NCI-H128 (cell line): Measurements from ENCODE around the gene PAIP1.
"Not testable (repeated sequence)": the region's sequence is repeated elsewhere in the genome, so short reads cannot be mapped to it uniquely, and the experiment has no call there.

Experiments used
- DNase-seq: peaks from one replicate; lab custom pipeline; 2025; ENCODE audit not compliant: unreplicated experiment; lab: John Stamatoyannopoulos, UW

The PAIP1 gene

GRCh38 chr5:43523662-43524072, 33.2 kb downstream of the PAIP1 start:
- DNase-seq: no peak

GRCh38 chr5:43520615-43521014, 36.3 kb downstream of the PAIP1 start:
- DNase-seq: no peak

- DNase-seq: no peak
Observed at GRCh38 chr5:43515678-43516048, 41.2 kb downstream of the PAIP1 start.

DNA sequence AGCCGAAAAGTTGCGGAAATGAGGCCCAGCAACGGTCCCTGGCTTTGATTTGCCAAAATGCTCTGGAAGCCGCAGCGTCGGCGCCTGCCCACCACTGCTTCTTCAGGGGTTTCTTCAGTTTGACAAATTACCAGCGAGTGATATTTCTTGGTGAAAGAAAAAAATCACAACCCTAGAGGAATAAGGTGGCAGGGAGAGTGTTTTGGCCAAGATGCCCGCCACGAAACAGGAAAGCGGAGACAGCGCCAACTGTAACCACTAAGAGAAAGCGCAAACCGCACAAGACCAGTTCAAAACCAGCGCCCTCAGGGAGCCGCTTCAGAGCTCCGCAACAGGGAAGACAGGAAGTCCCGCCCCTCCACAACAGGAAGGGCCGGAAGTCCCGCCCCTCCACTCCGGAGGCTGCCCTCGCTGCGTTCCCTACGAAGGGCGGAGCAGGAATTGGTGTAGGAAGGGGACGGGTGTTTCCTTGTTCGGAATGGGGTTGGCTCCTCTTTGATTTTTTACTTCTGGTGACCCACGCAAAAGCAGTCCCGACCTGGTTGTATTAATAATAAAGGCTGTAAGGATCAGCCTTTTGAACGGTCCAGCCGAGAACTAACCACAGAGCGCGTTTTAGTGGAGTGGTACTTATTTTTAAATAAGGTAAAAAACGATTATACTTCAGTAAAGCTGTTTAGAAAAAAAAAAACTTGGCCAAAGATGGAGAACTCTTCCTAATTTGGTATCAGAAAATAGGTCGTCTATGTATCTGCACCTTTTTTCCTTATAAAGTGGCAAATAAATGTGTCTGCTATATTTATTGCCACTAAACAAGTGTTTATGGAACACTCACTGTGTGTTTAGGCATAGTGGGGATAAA, 41.8 kb downstream of the PAIP1 start, which contains the start of gene C5orf34:
Gene C5orf34 (minus strand): TSS at position 333 of the 862 bp plus-strand sequence. CDS start 5,809 bp downstream, outside the sequence.
- DNase-seq: peak; percentile 97

DNA sequence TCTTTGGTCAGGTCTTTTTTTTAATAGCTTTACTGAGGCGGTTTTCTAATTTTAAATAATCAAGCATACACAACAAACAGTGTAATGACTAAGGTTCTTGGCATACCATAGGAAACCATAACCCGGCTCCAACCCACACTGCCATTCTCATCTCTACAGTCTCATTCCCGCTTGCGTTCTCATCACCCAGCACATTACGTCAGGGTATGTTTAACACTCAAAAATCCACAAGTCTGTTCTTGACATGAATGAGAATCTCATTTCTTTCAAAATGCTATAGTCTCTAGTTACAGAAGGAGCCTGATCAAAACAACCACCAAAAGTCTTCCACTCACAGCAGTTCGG, 42.4 kb downstream of the PAIP1 start:
- peak; percentile 51 for DNase-seq

DNA sequence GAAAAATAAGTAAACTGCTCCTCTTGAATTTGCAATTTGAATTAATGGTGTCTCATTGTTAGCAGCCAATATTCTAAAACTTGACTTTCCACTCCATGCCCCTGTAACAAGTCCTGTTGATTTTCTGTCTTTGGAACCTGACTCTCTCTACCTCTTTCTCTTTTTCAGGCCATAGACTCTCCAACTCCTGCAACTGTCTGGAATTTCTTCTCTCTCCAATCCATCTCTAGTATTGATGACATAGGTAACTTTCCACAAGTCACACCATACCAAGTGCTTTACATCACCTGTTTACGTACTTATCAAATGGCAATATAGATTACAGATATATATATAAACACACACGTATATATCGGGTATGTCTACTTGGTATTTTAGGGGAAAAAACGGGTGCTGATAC, 42.9 kb downstream of the PAIP1 start:
- no peak for DNase-seq

DNA sequence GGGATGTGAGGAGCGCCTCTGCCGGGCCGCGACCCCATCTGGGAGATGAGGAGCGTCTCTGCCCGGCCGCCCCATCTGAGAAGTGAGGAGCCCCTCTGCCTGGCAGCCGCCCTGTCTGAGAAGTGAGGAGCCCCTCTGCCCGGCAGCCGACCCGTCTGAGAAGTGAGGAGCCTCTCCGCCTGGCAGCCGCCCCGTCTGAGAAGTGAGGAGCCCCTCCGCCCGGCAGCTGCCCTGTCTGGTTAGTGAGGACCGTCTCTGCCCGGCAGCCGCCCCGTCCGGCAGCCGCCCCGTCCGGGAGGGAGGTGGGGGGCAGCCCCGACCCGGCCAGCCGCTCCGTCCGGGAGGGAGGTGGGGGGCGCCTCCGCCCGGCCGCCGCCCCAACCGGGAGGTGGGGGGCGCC, 45.8 kb downstream of the PAIP1 start:
- not testable (repeated sequence) for DNase-seq

- no peak for DNase-seq
Observed at GRCh38 chr5:43498581-43498980, 58.3 kb downstream of the PAIP1 start.

DNA sequence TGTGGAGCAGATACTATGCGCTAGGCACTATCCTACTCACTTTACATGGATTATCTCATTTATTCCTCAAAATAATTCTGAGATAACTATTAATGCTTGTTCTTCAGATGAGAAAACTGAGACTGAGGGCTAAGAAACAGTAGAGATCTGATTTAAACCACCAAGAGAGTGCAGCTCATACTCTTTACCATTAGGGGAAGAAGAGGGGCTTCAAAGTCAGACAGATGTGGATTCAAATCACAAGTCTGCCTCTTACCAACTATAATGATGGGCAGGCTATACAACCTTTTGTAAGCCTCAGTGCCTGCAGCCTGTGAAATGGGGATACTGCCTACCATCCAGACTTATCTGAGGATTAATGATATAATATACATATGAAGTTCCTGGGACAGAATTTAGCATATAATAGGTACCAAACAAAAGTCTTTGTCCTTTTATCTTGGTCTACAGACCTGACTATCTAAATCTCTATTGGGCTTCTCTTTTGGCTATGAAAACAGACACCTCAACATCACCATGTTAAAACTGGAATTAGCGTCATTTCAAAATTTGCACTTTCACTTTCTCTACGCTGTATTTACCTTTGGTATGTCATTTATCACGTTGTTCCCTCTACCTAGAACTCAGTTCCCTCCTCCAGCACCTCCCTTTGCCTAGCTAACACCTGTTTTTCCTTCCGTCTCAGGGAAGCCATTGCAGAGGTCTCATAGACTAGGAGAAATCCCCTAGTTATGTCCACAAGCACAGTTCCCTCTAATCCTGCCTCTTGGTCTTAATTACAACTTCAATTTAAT, 59.4 kb downstream of the PAIP1 start:
- no peak for DNase-seq

GRCh38 chr5:43491326-43491725, 65.6 kb downstream of the PAIP1 start:
- no peak for DNase-seq

- DNase-seq: no peak
Observed at GRCh38 chr5:43486353-43486752, 70.5 kb downstream of the PAIP1 start.

DNA sequence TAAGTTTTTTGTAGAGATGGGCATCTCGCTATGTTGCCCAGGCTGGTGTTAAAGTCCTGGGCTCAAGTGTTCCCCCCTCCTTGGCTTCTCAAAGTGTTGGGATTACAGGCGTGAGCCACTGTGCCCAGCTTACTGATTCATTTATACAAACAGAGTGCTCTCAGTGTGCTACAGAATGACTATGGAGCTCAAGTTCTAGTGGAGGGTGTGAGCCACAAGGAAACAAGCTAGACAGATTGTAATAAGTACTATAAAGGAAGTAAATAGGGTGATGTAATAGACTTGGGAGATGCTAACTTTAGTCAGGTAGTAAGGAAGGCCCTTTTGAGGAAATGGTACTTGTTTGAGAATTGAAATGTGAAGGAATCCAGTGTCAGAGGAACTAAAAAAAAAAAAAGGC, 71.5 kb downstream of the PAIP1 start:
- no peak for DNase-seq

DNA sequence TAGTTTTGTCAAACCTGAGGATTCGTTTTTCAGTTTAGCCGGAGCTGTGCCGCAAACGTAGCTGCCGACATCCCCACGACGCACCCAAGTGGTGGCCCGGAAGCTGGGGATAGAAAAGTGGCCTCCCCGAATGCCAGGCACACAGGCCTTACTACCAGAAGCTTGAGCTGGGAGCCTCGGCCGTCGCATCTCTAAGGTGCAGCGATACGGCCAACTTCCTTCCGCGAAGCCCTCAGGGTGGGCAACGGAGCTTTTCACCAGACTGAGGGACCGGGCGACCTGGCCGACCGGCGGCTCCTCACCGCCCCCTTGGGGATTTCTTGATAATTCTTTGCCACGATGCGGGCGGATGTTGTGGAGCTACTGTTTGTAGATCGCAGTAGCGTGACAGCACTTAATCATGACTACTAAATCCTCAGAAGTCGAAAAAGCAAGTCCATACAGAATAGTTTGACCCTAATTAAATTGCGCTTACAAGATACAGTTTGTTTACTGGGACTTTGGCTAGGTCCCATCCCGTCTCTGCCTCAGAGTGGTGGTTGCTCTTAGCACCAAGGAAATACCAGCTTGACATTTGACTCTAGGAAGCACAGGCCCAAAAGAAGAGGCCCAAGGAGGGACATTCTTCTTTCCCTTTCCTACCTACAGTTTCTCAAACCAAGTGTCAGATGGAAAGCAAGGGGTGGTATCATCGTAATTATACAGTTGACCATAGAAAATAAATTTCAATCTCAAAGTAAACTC, 72.6 kb downstream of the PAIP1 start:
- DNase-seq: peak; percentile 78

DNA sequence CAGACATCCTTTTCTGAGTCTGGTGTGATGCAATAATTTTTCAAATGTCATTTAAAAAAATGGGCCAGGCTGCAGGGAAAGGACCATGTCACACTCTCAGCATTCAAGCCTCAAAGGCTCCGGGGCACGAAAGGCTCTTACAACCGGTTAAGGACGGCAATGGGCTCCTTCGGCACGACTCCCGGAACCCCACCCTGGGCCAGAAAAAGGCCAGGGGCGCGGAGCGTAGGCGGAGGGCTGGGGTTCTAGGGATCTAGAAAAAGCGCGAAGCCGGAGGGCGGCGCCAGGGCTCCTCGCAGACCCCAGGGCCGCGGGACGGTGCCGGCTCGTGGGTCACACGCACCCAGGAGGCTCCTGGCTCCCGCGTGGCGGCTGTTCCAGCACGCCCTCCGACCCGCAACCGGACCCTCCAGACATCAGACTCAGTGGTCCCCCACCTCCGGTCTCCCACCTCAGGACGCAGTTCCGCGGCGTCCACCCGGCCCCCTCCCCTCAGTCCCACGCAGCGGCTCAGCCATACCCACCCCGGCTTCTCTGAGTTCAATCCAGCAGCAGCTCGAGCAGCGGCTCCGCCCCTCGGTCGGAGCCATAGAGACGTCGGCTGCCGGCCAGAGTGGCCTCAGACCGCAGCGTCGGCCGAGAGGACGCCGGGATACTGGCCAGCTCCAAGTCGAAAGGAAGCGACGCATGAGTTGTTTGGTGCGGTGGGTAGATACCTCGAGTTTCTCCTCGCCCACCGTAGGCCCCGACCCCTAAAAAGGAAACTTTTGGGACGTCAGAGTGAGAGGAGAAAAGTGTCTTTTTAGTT, 73.4 kb downstream of the PAIP1 start, which contains the start of gene TMEM267:
Gene TMEM267 (minus strand): TSS at position 568 of the 808 bp plus-strand sequence. CDS start 29,896 bp downstream, outside the sequence.
- peak; percentile 87 for DNase-seq

- no peak for DNase-seq
Observed at GRCh38 chr5:43482490-43483297, 74.2 kb downstream of the PAIP1 start.
